GM23248 (cell line): ENCODE data around the gene HPF1. TPM values are rescaled to one million over a fixed set of nuclear protein-coding genes. Genes with fewer than 3 reads are reported as not detected.
"Not testable (repeated sequence)": the region's sequence is repeated elsewhere in the genome, so short reads cannot be mapped to it uniquely, and the experiment has no call there.

Experiments used
- DNase-seq: peaks from one replicate; pipeline ENCODE4 v3.0.0-alpha.2; 2015
- H2AFZ ChIP-seq: fragments of 200-600 bp; sonication (generic); 2 replicates; pipeline ENCODE4 v1.6.1; 2016; ENCODE audit warnings: antibody characterized with exemption
- H3F3A ChIP-seq: fragments of 200-600 bp; sonication (generic); 2 replicates; pipeline ENCODE4 v1.6.1; 2016; ENCODE audit warnings: mild to moderate bottlenecking, antibody characterized with exemption, mixed run types; ENCODE audit not compliant: insufficient read depth
- H3K27ac ChIP-seq: fragments of 200-600 bp; sonication (generic); 2 replicates; pipeline ENCODE4 v1.5.1; 2016; ENCODE audit warnings: mild to moderate bottlenecking
- H3K27me3 ChIP-seq: fragments of 200-600 bp; sonication (generic); replicated peaks from 2 replicates; pipeline ENCODE4 v1.6.1; 2016; ENCODE audit warnings: mild to moderate bottlenecking; ENCODE audit not compliant: insufficient read depth
- H3K36me3 ChIP-seq: fragments of 200-600 bp; sonication (generic); 2 replicates; pipeline ENCODE4 v1.6.1; 2016; ENCODE audit warnings: low read depth, mild to moderate bottlenecking
- H3K4me1 ChIP-seq: fragments of 200-600 bp; sonication (generic); 2 replicates; pipeline ENCODE4 v1.6.1; 2016; ENCODE audit warnings: mild to moderate bottlenecking; ENCODE audit not compliant: insufficient read depth
- H3K4me2 ChIP-seq: fragments of 200-600 bp; sonication (generic); one replicate; pipeline ENCODE4 v1.6.1; 2016; ENCODE audit warnings: mild to moderate bottlenecking; ENCODE audit not compliant: unreplicated experiment
- H3K4me3 ChIP-seq: fragments of 200-600 bp; sonication (generic); 2 replicates; pipeline ENCODE4 v1.5.1; 2016; ENCODE audit warnings: mild to moderate bottlenecking
- H3K79me2 ChIP-seq: fragments of 200-600 bp; sonication (generic); 2 replicates; pipeline ENCODE4 v1.6.1; 2016; ENCODE audit warnings: mild to moderate bottlenecking; ENCODE audit not compliant: insufficient read depth
- H3K9ac ChIP-seq: fragments of 200-600 bp; sonication (generic); 2 replicates; pipeline ENCODE4 v1.6.1; 2016; ENCODE audit warnings: mild to moderate bottlenecking
- H3K9me2 ChIP-seq: fragments of 200-600 bp; sonication (generic); 2 replicates; pipeline ENCODE4 v1.6.1; 2016; ENCODE audit warnings: mixed run types, mild to moderate bottlenecking, moderate library complexity; ENCODE audit not compliant: insufficient read depth
- H3K9me3 ChIP-seq: fragments of 200-600 bp; sonication (generic); one replicate; pipeline ENCODE4 v1.6.1; 2017; ENCODE audit warnings: low read depth
- H4K20me1 ChIP-seq: fragments of 200-600 bp; sonication (generic); 2 replicates; pipeline ENCODE4 v1.6.0; 2016; ENCODE audit not compliant: insufficient read depth
- EZH2 ChIP-seq: fragments of 200-600 bp; sonication (generic); IDR thresholded peaks from 2 replicates; pipeline ENCODE4 v1.6.1; 2018; ENCODE audit warnings: antibody characterized with exemption, mild to moderate bottlenecking; ENCODE audit not compliant: insufficient read depth, poor library complexity, severe bottlenecking
- EZH2phosphoT487 ChIP-seq: fragments of 200-600 bp; sonication (generic); IDR thresholded peaks from 2 replicates; pipeline ENCODE4 v1.6.1; 2018; ENCODE audit warnings: antibody characterized with exemption, moderate library complexity, mild to moderate bottlenecking, low read depth; ENCODE audit not compliant: insufficient read depth
- WGBS, 2 experiments: methylation state at CpG; one replicate each; pipeline ENCODE4 v1.1.6; 2015 to 2017; ENCODE audit warnings: low lambda C conversion rate in 2 of 2, low coverage in 1 of 2; ENCODE audit errors: missing lambda C conversion rate in 2 of 2; 5-methylcytosine and 5-hydroxymethylcytosine counted together
- in situ Hi-C: fragments of 300-500 bp; cut with MboI; formaldehyde crosslinking; loops from 2 replicates; pipeline ENCODE4 v1.15.0; 2020
- polyA plus RNA-seq: library from polyadenylated mRNA; unstranded; fragments of >200 nt; fragmentation: Nextera tagmentation; extraction: Ambion mirVana; gene quantifications from 2 replicates; pipeline ENCODE4 v1.2.1, GENCODE V29; 2016
- total RNA-seq: library from RNA; depleted of rRNA; stranded (reverse); fragments of >200 nt; shearing (Covaris generic); gene quantifications from 2 replicates; pipeline ENCODE4 v1.2.3, GENCODE V29; 2014

The HPF1 gene
- total and polyA plus RNA-seq, 2 experiments from 2014 or later, result 40.5 to 54.1 TPM

DNA sequence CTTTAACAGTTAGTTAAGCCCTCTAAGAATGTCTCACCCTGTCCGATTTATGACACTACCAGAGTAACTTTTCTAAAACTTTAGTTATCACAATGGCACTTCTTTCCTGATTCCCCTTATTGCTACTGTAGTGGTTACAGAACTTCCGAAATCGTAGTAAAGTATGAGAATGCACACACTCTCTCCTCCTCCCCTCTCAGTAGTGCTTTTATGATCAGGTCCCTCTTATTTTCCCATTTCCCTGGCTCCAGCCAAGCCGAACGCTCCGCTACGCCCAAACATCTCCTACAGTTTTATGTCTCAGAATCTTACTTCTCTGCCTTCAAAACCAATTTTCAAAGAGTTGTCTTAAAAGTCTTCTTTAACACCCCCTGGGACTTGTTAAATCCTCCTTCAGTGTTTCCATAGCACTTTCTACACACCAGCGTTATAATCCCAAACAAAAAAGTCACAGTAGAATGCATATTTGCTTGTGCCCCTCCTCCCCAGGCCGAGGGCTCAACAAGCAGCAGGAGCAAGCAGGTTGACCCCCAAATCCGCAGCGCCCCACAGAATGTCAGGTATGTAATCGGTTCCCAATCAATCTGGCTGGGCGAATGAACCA, 671 bp downstream of the HPF1 start:
- in situ Hi-C loops, result no loop called here
- Histone ChIP-seq H3K79me2 (peaks cover 38% of the 10 kb centered on the region), H3K36me3 (peaks cover 7% of the 10 kb centered on the region; the same call in 1 of the 2 replicates), H3K4me1 (peaks cover 12% of the 10 kb centered on the region), H3K27ac (peak overlapping the region; percentile 19), H3K27me3 (no peaks in the 10 kb centered on the region), H2AFZ (peak overlapping the region; percentile 97), H4K20me1 (no peaks in the 10 kb centered on the region), H3K4me3 (peak overlapping the region; percentile 90), H3K9me3 (no peaks in the 10 kb centered on the region), H3K9me2 (no peaks in the 10 kb centered on the region), H3K4me2 (peak overlapping the region; percentile 89), H3F3A (peaks cover 22% of the 10 kb centered on the region), H3K9ac (peak overlapping the region; percentile 79)
- TF ChIP-seq EZH2phosphoT487 (no peak), EZH2 (no peak)
- 0 to 2% methylated on average over 13 of the region's 13 CpGs for WGBS, 2 experiments
- peak; percentile 26 for DNase-seq

DNA sequence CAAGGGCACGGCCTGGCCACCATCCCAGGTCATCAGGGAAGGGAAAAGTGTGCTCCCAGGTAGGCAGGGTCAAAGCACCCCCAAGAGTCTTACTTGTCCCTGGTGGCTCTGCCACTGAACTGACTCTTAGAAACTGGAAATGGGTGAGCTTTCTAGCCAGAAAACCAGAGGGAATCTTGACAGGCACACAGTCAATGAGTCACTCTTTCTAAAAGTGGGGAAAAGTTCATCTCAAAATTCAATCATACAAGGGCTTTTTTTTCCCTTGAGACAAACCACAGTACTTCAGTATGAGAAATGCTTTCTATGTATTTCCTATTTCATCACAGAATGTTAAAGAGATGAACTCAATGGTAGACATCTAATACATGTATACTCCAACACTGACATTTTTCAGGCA, 12.5 kb downstream of the HPF1 start:
- Histone ChIP-seq H3K9me3 (no peaks in the 10 kb centered on the region), H3K27ac (peak overlapping the region; percentile 45), H3K4me1 (peaks cover 11% of the 10 kb centered on the region), H3K36me3 (peaks cover 20% of the 10 kb centered on the region), H3K4me2 (no peak overlapping the region), H4K20me1 (no peaks in the 10 kb centered on the region), H3K9ac (no peak overlapping the region), H2AFZ (no peak overlapping the region), H3K4me3 (no peak overlapping the region; the same call in 1 of the 2 replicates), H3K27me3 (no peaks in the 10 kb centered on the region), H3K79me2 (no peaks in the 10 kb centered on the region), H3F3A (peaks cover 17% of the 10 kb centered on the region), H3K9me2 (no peaks in the 10 kb centered on the region)
- WGBS, 2 experiments, result 100% methylated on average over 1 of the region's 1 CpG
- peak; percentile 77 for DNase-seq
- in situ Hi-C loops, result no loop called here
- no peak for TF ChIP-seq EZH2
- no peak for TF ChIP-seq EZH2phosphoT487

DNA sequence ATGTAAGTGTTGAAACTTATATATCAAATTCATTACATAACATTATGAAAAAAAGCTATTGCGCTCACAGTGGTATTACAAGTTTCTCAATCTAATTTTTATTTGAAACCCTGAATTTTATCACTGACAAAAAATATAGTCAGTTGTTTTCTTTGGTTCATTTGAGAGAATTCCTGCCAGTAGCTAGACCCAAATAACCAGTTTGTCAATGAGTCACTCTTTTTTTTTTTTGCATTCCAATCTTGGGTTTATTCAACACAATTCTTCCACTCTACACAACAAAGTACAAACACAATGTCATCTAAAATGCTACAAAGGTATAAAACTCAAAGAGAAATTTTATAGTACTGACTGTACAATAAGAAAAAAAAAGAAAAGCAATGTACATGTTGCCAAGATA, 13.1 kb downstream of the HPF1 start:
- no peak for TF ChIP-seq EZH2
- peak; percentile 29 for DNase-seq
- in situ Hi-C loops, result no loop called here
- H4K20me1 ChIP-seq, result no peaks in the 10 kb centered on the region
- no peaks in the 10 kb centered on the region for H3K9me3 ChIP-seq
- no peak overlapping the region for H2AFZ ChIP-seq
- WGBS, 2 experiments, result 100% methylated on average over 1 of the region's 1 CpG
- no peaks in the 10 kb centered on the region for H3K79me2 ChIP-seq
- H3F3A ChIP-seq, result peaks cover 17% of the 10 kb centered on the region
- no peak overlapping the region for H3K9ac ChIP-seq
- no peaks in the 10 kb centered on the region for H3K27me3 ChIP-seq
- peaks cover 11% of the 10 kb centered on the region for H3K4me1 ChIP-seq
- no peak overlapping the region for H3K4me3 ChIP-seq
- peak overlapping the region; percentile 45; the same call in 1 of the 2 replicates for H3K27ac ChIP-seq
- peaks cover 18% of the 10 kb centered on the region for H3K36me3 ChIP-seq
- no peaks in the 10 kb centered on the region for H3K9me2 ChIP-seq
- H3K4me2 ChIP-seq, result no peak overlapping the region

DNA sequence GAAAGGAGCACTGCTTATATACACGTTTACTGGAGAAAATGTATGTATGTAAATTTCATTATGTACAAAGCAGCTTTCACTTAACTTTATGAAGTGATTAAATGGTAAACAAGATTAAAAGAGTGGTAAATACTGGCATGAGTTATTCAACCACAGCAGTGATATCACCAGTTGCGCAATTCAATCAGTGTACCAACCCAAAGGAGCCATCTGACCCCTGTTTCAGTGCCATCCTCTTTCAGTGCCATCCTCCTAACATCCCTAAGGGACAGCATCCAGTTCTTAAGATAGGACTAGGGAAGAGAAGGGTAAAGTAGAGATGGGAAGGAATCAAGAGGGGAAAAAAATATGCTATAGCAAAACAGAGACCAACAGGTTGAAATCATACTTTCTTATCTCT, 16.2 kb downstream of the HPF1 start:
- H3K36me3 ChIP-seq, result peaks cover 22% of the 10 kb centered on the region
- H3K4me2 ChIP-seq, result no peak overlapping the region
- no peak overlapping the region for H2AFZ ChIP-seq
- peaks cover 17% of the 10 kb centered on the region for H3F3A ChIP-seq
- no peak overlapping the region for H3K27ac ChIP-seq
- H4K20me1 ChIP-seq, result no peaks in the 10 kb centered on the region
- DNase-seq, result peak; percentile 50
- no peak overlapping the region for H3K9ac ChIP-seq
- H3K4me1 ChIP-seq, result peaks cover 11% of the 10 kb centered on the region
- in situ Hi-C loops, result no loop called here
- no peak for TF ChIP-seq EZH2phosphoT487
- H3K9me3 ChIP-seq, result no peaks in the 10 kb centered on the region
- no peak overlapping the region for H3K4me3 ChIP-seq
- 94 to 97% methylated on average over 2 of the region's 2 CpGs for WGBS, 2 experiments
- no peaks in the 10 kb centered on the region for H3K9me2 ChIP-seq
- H3K79me2 ChIP-seq, result no peaks in the 10 kb centered on the region
- H3K27me3 ChIP-seq, result no peaks in the 10 kb centered on the region

DNA sequence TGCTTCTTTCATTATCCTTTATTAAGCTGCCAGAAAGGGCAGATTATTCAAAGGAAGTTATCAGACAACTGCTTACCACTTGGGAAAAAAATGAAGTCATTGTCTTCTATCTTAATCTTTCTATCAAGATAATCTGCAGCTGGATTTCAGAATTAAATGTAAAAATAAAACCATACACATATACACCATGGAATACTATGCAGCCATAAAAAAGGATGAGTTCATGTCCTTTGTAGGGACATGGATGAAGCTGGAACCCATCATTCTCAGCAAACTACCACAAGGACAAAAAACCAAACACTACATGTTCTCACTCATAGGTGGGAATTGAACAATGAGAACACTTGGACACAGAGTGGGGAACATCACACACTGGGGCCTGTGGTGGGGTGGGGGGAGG, 19.1 kb downstream of the HPF1 start:
- H3K27me3 ChIP-seq, DNase-seq, H3K9me3 ChIP-seq, H2AFZ ChIP-seq, H3F3A ChIP-seq, H3K79me2 ChIP-seq, H3K9ac ChIP-seq, H3K4me3 ChIP-seq, H3K4me2 ChIP-seq, H3K4me1 ChIP-seq, H3K9me2 ChIP-seq, in situ Hi-C loops, H4K20me1 ChIP-seq, H3K27ac ChIP-seq: not testable (repeated sequence)
- peaks cover 26% of the 10 kb centered on the region for H3K36me3 ChIP-seq
